Gastrocnemius medialis (tissue), 4 donors: ENCODE measurements around the gene ELMO1. TPM values are rescaled to one million over a fixed set of nuclear protein-coding genes. Genes with fewer than 3 reads are reported as not detected.

Experiments used
- ATAC-seq, 2 donors: fragments of 150-250 bp; one replicate each; pipeline ENCODE4 v1.9.1; 2016
- DNase-seq, 2 donors: peaks; one replicate each; pipeline ENCODE4 v3.0.0-alpha.2; 2019
- H3K27ac ChIP-seq, 4 donors: fragments of 200-600 bp; sonication (generic); 1 replicate in 1 of 4; 2 replicates in 3 of 4; pipeline ENCODE4 v1.5.1; 2016 to 2018; ENCODE audit warnings: mild to moderate bottlenecking in 2 of 4, moderate library complexity in 1 of 4
- H3K27me3 ChIP-seq, 3 donors: fragments of 200-600 bp; sonication (generic) in 2 of 3; 1 replicate in 1 of 3; 2 replicates in 2 of 3; pipeline versions ENCODE4 v1.5.1 to v1.6.0; 2016 to 2019; ENCODE audit warnings: mild to moderate bottlenecking in 1 of 3, moderate library complexity in 1 of 3
- H3K36me3 ChIP-seq, 2 donors: fragments of 200-600 bp; sonication (generic) in 1 of 2; one replicate each; pipeline ENCODE4 v1.5.1; 2017 to 2018
- H3K4me1 ChIP-seq, 2 donors: fragments of 200-600 bp; sonication (generic) in 1 of 2; one replicate each; pipeline ENCODE4 v1.5.1; 2016 to 2017; ENCODE audit warnings: mild to moderate bottlenecking in 2 of 2
- H3K4me3 ChIP-seq, 4 donors: fragments of 200-600 bp; sonication (generic) in 3 of 4; 1 replicate in 1 of 4; 2 replicates in 3 of 4; pipeline ENCODE4 v1.5.1; 2016 to 2019; ENCODE audit warnings: mild to moderate bottlenecking in 2 of 4
- H3K9me3 ChIP-seq, 3 donors: fragments of 200-600 bp; sonication (generic) in 2 of 3; 1 replicate in 1 of 3; 2 replicates in 2 of 3; pipeline ENCODE4 v1.5.1; 2016 to 2019
- POLR2A ChIP-seq, 2 donors: fragments of 450-650 bp; IDR thresholded peaks; one replicate each; pipeline ENCODE4 v1.6.1; 2017; ENCODE audit warnings: antibody characterized with exemption in 2 of 2, mild to moderate bottlenecking in 2 of 2, moderate library complexity in 2 of 2
- in situ Hi-C, 4 donors: fragments of 200-750 bp; cut with MboI; loops; one replicate each; pipeline versions ENCODE4 v1.15.0 to v1.8.0; 2017; ENCODE audit warnings: low sequenced_read_pairs in 4 of 4
- intact Hi-C: fragments of 100-400 bp; cut with DNase I; formaldehyde crosslinking; loops from one replicate; pipeline ENCODE4 v1.15.1; 2023; ENCODE audit warnings: low total_unique reads
- total RNA-seq, 4 donors: library from RNA; depleted of rRNA; stranded (reverse); fragments of >200 nt; gene quantifications; one replicate each; pipeline versions ENCODE4 v1.1.0 to v1.2.3, GENCODE V29; 2016
- TF ChIP-seq, protein P1 (sequence below), 5 experiments: fragments of 450-650 bp in 3 of 5; fragments of 200-600 bp in 2 of 5; sonication (generic) in 2 of 5; IDR thresholded peaks in 4 of 5; conservative IDR thresholded peaks in 1 of 5; 1 replicate in 4 of 5; 2 replicates in 1 of 5; pipeline ENCODE4 v1.5.1; 2016 to 2019; ENCODE audit warnings: antibody characterized with exemption in 5 of 5, mild to moderate bottlenecking in 3 of 5, moderate library complexity in 3 of 5

ELMO1 gene
- total RNA-seq, 4 donors from 2014 or later, result 8.4 to 18.9 (median 14.6) TPM

DNA sequence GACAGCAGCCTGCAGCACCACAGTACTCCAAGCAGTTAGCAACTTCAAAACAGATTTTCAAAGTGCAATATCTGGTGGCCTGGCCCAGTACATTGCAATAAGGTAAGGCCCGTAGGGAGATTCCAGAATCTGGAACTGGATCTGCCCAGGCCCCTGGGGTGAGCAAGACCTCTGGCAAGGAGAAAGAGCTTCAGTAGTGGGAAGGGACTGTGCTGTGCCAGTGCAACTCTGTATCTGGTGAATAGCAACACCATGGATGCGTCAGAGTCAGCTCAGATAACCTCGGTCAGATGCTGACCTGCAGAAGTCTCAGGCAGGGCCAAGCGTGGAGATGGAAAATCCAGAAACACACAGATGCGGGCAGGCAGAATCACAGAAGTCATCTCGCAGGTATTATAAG lies 30.3 kb downstream of the ELMO1 start:
- no peak for DNase-seq
- H3K27me3 ChIP-seq, result no peaks in the 10 kb centered on the region
- no peak for TF ChIP-seq POLR2A (IDR thresholded peaks at IDR 0.05)
- TF ChIP-seq, protein P1, sequence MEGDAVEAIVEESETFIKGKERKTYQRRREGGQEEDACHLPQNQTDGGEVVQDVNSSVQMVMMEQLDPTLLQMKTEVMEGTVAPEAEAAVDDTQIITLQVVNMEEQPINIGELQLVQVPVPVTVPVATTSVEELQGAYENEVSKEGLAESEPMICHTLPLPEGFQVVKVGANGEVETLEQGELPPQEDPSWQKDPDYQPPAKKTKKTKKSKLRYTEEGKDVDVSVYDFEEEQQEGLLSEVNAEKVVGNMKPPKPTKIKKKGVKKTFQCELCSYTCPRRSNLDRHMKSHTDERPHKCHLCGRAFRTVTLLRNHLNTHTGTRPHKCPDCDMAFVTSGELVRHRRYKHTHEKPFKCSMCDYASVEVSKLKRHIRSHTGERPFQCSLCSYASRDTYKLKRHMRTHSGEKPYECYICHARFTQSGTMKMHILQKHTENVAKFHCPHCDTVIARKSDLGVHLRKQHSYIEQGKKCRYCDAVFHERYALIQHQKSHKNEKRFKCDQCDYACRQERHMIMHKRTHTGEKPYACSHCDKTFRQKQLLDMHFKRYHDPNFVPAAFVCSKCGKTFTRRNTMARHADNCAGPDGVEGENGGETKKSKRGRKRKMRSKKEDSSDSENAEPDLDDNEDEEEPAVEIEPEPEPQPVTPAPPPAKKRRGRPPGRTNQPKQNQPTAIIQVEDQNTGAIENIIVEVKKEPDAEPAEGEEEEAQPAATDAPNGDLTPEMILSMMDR (IDR thresholded peaks at IDR 0.05 in 4 of 5, conservative IDR thresholded peaks at IDR 0.05 in 1 of 5), result no peak
- no peaks in the 10 kb centered on the region for H3K9me3 ChIP-seq
- in situ Hi-C loops (no loop called here), intact Hi-C loops (no loop called here)
- no peak overlapping the region for H3K27ac ChIP-seq
- H3K4me1 ChIP-seq, result peaks cover 3 to 5% of the 10 kb centered on the region in 2 donors
- no peak for ATAC-seq
- no peaks in the 10 kb centered on the region for H3K36me3 ChIP-seq
- no peak overlapping the region for H3K4me3 ChIP-seq

DNA sequence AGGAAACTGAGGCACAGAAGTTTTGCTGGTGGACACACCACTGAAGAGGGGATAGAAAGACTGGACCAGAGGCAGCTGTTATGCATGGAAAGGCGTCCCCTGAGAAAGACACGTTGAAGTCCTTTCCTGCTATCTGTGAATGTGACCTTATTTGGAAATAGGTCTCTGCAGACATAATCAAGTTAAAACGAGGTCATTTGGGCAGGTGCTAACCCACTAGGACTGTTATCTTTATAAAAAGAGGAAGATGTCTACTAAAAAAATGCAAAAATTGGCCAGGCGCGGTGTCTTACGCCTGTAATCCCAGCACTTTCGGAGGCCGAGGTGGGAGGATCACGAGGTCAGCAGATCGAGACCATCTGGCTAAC lies 31.6 kb downstream of the ELMO1 start:
- Histone ChIP-seq H3K27ac (no peak overlapping the region), H3K27me3 (no peaks in the 10 kb centered on the region), H3K4me3 (no peak overlapping the region), H3K9me3 (no peaks in the 10 kb centered on the region), H3K36me3 (no peaks in the 10 kb centered on the region), H3K4me1 (peaks cover under 1 to 5% of the 10 kb centered on the region in 2 donors)
- intact Hi-C loops (no loop called here), in situ Hi-C loops (no loop called here)
- no peak for ATAC-seq
- no peak for DNase-seq
- TF ChIP-seq, protein P1 (IDR thresholded peaks at IDR 0.05 in 4 of 5, conservative IDR thresholded peaks at IDR 0.05 in 1 of 5), result no peak
- TF ChIP-seq POLR2A (IDR thresholded peaks at IDR 0.05), result no peak

DNA sequence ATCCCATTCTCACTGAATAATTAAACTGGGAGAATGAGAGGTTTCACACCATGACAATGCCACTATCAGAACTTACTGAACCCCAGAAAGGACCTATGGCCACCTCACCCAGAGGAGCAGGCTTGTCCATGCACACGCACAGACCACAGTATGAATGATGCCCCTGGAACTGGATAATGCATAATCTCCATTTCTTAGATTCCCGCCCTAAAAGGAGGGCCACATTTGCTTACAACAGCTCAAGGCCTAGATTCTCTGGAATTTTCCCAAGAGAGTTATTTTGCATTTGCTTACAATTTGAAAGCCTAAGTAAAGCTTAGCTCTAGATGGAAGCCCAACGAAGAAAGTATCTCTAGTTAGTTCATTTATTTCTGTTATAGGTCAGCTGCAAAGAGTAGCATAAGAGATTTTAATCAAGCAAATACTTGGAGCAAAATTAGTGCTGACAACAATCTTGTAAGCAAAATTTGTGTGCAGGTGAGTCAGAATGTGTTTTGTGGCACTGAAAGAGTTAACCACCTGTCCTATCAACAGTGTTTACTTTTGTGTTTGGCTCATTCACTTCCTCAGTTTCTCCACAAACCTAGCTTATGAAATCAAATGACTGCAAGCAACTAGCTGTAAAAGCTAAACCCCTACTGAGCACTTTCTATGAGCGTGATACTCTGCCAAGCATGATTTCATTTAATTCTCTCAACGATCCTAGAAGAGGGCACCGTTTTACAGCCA lies 32.1 kb downstream of the ELMO1 start:
- H3K4me3 ChIP-seq, result no peak overlapping the region
- TF ChIP-seq POLR2A (IDR thresholded peaks at IDR 0.05), result no peak
- TF ChIP-seq, protein P1 (IDR thresholded peaks at IDR 0.05 in 4 of 5, conservative IDR thresholded peaks at IDR 0.05 in 1 of 5), result no peak
- no peaks in the 10 kb centered on the region for H3K36me3 ChIP-seq
- H3K9me3 ChIP-seq, result no peaks in the 10 kb centered on the region
- no peak overlapping the region for H3K27ac ChIP-seq
- DNase-seq, result no peak
- in situ Hi-C loops, result no loop called here
- ATAC-seq, result no peak
- no peaks in the 10 kb centered on the region for H3K27me3 ChIP-seq
- intact Hi-C loops, result no loop called here
- peaks cover 0 to 5% of the 10 kb centered on the region in 2 donors for H3K4me1 ChIP-seq

DNA sequence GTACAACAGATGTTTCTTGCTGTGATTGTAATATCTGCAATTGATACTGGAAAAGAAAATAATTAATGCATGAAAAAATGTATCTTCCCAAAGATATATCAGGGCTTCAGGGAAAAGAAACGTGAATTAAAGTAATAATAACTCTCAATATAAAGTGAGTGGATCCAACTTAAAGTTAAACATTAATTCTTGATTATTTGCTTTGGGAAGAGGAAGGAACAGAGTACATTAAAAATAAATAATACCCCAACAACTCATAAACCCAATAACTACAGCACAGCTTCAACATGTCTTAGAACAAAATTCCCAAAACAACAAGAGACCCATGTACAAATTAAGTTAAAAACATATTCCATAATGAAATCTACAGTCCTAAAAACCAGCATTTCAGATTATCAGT lies 33.0 kb downstream of the ELMO1 start:
- Histone ChIP-seq H3K9me3 (no peaks in the 10 kb centered on the region), H3K27ac (no peak overlapping the region), H3K4me3 (no peak overlapping the region), H3K36me3 (no peaks in the 10 kb centered on the region), H3K4me1 (no peaks in the 10 kb centered on the region), H3K27me3 (no peaks in the 10 kb centered on the region)
- in situ Hi-C loops (no loop called here), intact Hi-C loops (no loop called here)
- ATAC-seq (no peak), DNase-seq (no peak)
- TF ChIP-seq, protein P1 (IDR thresholded peaks at IDR 0.05 in 4 of 5, conservative IDR thresholded peaks at IDR 0.05 in 1 of 5), result no peak
- TF ChIP-seq POLR2A (IDR thresholded peaks at IDR 0.05), result no peak
